ENCODE results near the gene PIWIL1.

The PIWIL1 gene

GRCh38 chr12:130347588-130347987, 9.9 kb downstream of the PIWIL1 start:
- no peaks in the 10 kb centered on the region for H3K9me3 Mint-ChIP-seq
- peaks cover 2% of the 10 kb centered on the region for H3K27me3 Mint-ChIP-seq
- DNase-seq (ENCODE audit: low spot score in 2 of 2) = no peak
- no peak overlapping the region for H3K27ac Mint-ChIP-seq
- H3K4me3 Mint-ChIP-seq = no peak overlapping the region
- H3K4me1 Mint-ChIP-seq = no peaks in the 10 kb centered on the region
- no peak for ATAC-seq (ENCODE audit: low read depth)
- H3K36me3 Mint-ChIP-seq = no peaks in the 10 kb centered on the region

GRCh38 chr12:130350715-130351114, 13.0 kb downstream of the PIWIL1 start:
- no peaks in the 10 kb centered on the region for H3K4me1 Mint-ChIP-seq
- no peak for ATAC-seq (ENCODE audit: low read depth)
- H3K9me3 Mint-ChIP-seq = no peaks in the 10 kb centered on the region
- DNase-seq (ENCODE audit: low spot score in 2 of 2) = no peak
- no peak overlapping the region for H3K4me3 Mint-ChIP-seq
- no peak overlapping the region for H3K27ac Mint-ChIP-seq
- H3K27me3 Mint-ChIP-seq = peaks cover 2% of the 10 kb centered on the region
- H3K36me3 Mint-ChIP-seq = no peaks in the 10 kb centered on the region

GRCh38 chr12:130351326-130351725, 13.6 kb downstream of the PIWIL1 start:
- H3K36me3 Mint-ChIP-seq = no peaks in the 10 kb centered on the region
- H3K27ac Mint-ChIP-seq = no peak overlapping the region
- DNase-seq (ENCODE audit: low spot score in 2 of 2) (no peak), ATAC-seq (ENCODE audit: low read depth) (no peak)
- H3K27me3 Mint-ChIP-seq = peaks cover 2% of the 10 kb centered on the region
- no peaks in the 10 kb centered on the region for H3K4me1 Mint-ChIP-seq
- no peak overlapping the region for H3K4me3 Mint-ChIP-seq
- no peaks in the 10 kb centered on the region for H3K9me3 Mint-ChIP-seq

GRCh38 chr12:130353081-130353480, 15.4 kb downstream of the PIWIL1 start:
- Mint-ChIP-seq H3K4me3 (no peak overlapping the region), H3K36me3 (no peaks in the 10 kb centered on the region), H3K9me3 (no peaks in the 10 kb centered on the region), H3K4me1 (no peaks in the 10 kb centered on the region), H3K27ac (no peak overlapping the region), H3K27me3 (peaks cover 2% of the 10 kb centered on the region)
- ATAC-seq (ENCODE audit: low read depth) = no peak
- no peak for DNase-seq (ENCODE audit: low spot score in 2 of 2)

GRCh38 chr12:130354407-130354806, 16.7 kb downstream of the PIWIL1 start:
- Mint-ChIP-seq H3K4me3 (no peak overlapping the region), H3K27me3 (peaks cover 2% of the 10 kb centered on the region), H3K9me3 (no peaks in the 10 kb centered on the region), H3K27ac (no peak overlapping the region), H3K4me1 (no peaks in the 10 kb centered on the region), H3K36me3 (no peaks in the 10 kb centered on the region)
- no peak for DNase-seq (ENCODE audit: low spot score in 2 of 2)
- ATAC-seq (ENCODE audit: low read depth) = no peak

GRCh38 chr12:130356222-130356621, 18.5 kb downstream of the PIWIL1 start:
- Mint-ChIP-seq H3K9me3 (no peaks in the 10 kb centered on the region), H3K27me3 (peaks cover 2% of the 10 kb centered on the region), H3K36me3 (no peaks in the 10 kb centered on the region), H3K27ac (no peak overlapping the region), H3K4me1 (no peaks in the 10 kb centered on the region), H3K4me3 (no peak overlapping the region)
- ATAC-seq (ENCODE audit: low read depth) (no peak), DNase-seq (ENCODE audit: low spot score in 2 of 2) (no peak)

- no peaks in the 10 kb centered on the region for H3K9me3 Mint-ChIP-seq
- no peak overlapping the region for H3K4me3 Mint-ChIP-seq
- no peak for ATAC-seq (ENCODE audit: low read depth)
- H3K36me3 Mint-ChIP-seq = no peaks in the 10 kb centered on the region
- H3K27me3 Mint-ChIP-seq = no peaks in the 10 kb centered on the region
- DNase-seq (ENCODE audit: low spot score in 2 of 2) = no peak
- H3K27ac Mint-ChIP-seq = no peak overlapping the region
- no peaks in the 10 kb centered on the region for H3K4me1 Mint-ChIP-seq
These were observed 19.6 kb downstream of the PIWIL1 start for GRCh38 chr12:130357241-130357640.

GRCh38 chr12:130357729-130358330, 20.1 kb downstream of the PIWIL1 start:
- H3K4me1 Mint-ChIP-seq = no peaks in the 10 kb centered on the region
- ATAC-seq (ENCODE audit: low read depth) = no peak
- no peaks in the 10 kb centered on the region for H3K27me3 Mint-ChIP-seq
- H3K9me3 Mint-ChIP-seq = no peaks in the 10 kb centered on the region
- H3K4me3 Mint-ChIP-seq = no peak overlapping the region
- H3K36me3 Mint-ChIP-seq = no peaks in the 10 kb centered on the region
- H3K27ac Mint-ChIP-seq = no peak overlapping the region
- DNase-seq (ENCODE audit: low spot score in 2 of 2) = no peak

- no peak overlapping the region for H3K27ac Mint-ChIP-seq
- no peak for ATAC-seq (ENCODE audit: low read depth)
- H3K36me3 Mint-ChIP-seq = no peaks in the 10 kb centered on the region
- peaks cover 2% of the 10 kb centered on the region for H3K27me3 Mint-ChIP-seq
- H3K9me3 Mint-ChIP-seq = peaks cover 4% of the 10 kb centered on the region
- no peak for DNase-seq (ENCODE audit: low spot score in 2 of 2)
- H3K4me3 Mint-ChIP-seq = no peak overlapping the region
- H3K4me1 Mint-ChIP-seq = no peaks in the 10 kb centered on the region
These were observed 24.4 kb downstream of the PIWIL1 start for GRCh38 chr12:130362060-130362459.

- no peaks in the 10 kb centered on the region for H3K4me1 Mint-ChIP-seq
- ATAC-seq (ENCODE audit: low read depth) = no peak
- no peak overlapping the region for H3K27ac Mint-ChIP-seq
- H3K36me3 Mint-ChIP-seq = no peaks in the 10 kb centered on the region
- H3K4me3 Mint-ChIP-seq = no peak overlapping the region
- H3K27me3 Mint-ChIP-seq = peaks cover 2% of the 10 kb centered on the region
- H3K9me3 Mint-ChIP-seq = peaks cover 7% of the 10 kb centered on the region
- DNase-seq (ENCODE audit: low spot score in 2 of 2) = no peak
These were observed 26.9 kb downstream of the PIWIL1 start for GRCh38 chr12:130364578-130364977.

- Mint-ChIP-seq H3K27me3 (peaks cover 2% of the 10 kb centered on the region), H3K36me3 (no peaks in the 10 kb centered on the region), H3K4me3 (no peak overlapping the region), H3K9me3 (peaks cover 7% of the 10 kb centered on the region), H3K4me1 (no peaks in the 10 kb centered on the region), H3K27ac (no peak overlapping the region)
- no peak for DNase-seq (ENCODE audit: low spot score in 2 of 2)
- no peak for ATAC-seq (ENCODE audit: low read depth)
These were observed 28.5 kb downstream of the PIWIL1 start for GRCh38 chr12:130366159-130366558.

- no peak overlapping the region for H3K27ac Mint-ChIP-seq
- H3K4me3 Mint-ChIP-seq = no peak overlapping the region
- peaks cover 2% of the 10 kb centered on the region for H3K27me3 Mint-ChIP-seq
- no peak for ATAC-seq (ENCODE audit: low read depth)
- peaks cover 7% of the 10 kb centered on the region for H3K9me3 Mint-ChIP-seq
- no peak for DNase-seq (ENCODE audit: low spot score in 2 of 2)
- H3K4me1 Mint-ChIP-seq = no peaks in the 10 kb centered on the region
- H3K36me3 Mint-ChIP-seq = no peaks in the 10 kb centered on the region
These were observed 29.3 kb downstream of the PIWIL1 start for GRCh38 chr12:130367003-130367402.

GRCh38 chr12:130367523-130367922, 29.8 kb downstream of the PIWIL1 start:
- H3K4me1 Mint-ChIP-seq = no peaks in the 10 kb centered on the region
- H3K36me3 Mint-ChIP-seq = no peaks in the 10 kb centered on the region
- no peak overlapping the region for H3K27ac Mint-ChIP-seq
- H3K4me3 Mint-ChIP-seq = no peak overlapping the region
- peaks cover 7% of the 10 kb centered on the region for H3K9me3 Mint-ChIP-seq
- peaks cover 2% of the 10 kb centered on the region for H3K27me3 Mint-ChIP-seq
- no peak for DNase-seq (ENCODE audit: low spot score in 2 of 2)
- no peak for ATAC-seq (ENCODE audit: low read depth)

GRCh38 chr12:130369816-130370215, 32.1 kb downstream of the PIWIL1 start:
- DNase-seq (ENCODE audit: low spot score in 2 of 2) = no peak
- H3K27me3 Mint-ChIP-seq = peaks cover 2% of the 10 kb centered on the region
- H3K4me3 Mint-ChIP-seq = no peak overlapping the region
- ATAC-seq (ENCODE audit: low read depth) = no peak
- peaks cover 7% of the 10 kb centered on the region for H3K9me3 Mint-ChIP-seq
- no peak overlapping the region for H3K27ac Mint-ChIP-seq
- no peaks in the 10 kb centered on the region for H3K36me3 Mint-ChIP-seq
- H3K4me1 Mint-ChIP-seq = no peaks in the 10 kb centered on the region

- Mint-ChIP-seq H3K36me3 (no peaks in the 10 kb centered on the region), H3K4me1 (no peaks in the 10 kb centered on the region), H3K27ac (no peak overlapping the region), H3K4me3 (no peak overlapping the region), H3K27me3 (peaks cover 2% of the 10 kb centered on the region), H3K9me3 (peaks cover 3% of the 10 kb centered on the region)
- DNase-seq (ENCODE audit: low spot score in 2 of 2) = no peak
- no peak for ATAC-seq (ENCODE audit: low read depth)
These were observed 33.6 kb downstream of the PIWIL1 start for GRCh38 chr12:130371296-130371695.

Measured in memory B cell (primary cell).